Medulla oblongata (tissue), 1 donor: Measurements from ENCODE around the gene SLC9C1.

ENCODE experiments used
- DNase-seq: peaks from one replicate; pipeline ENCODE4 v3.0.0-alpha.2; 2015; ENCODE audit errors: extremely low spot score

SLC9C1 gene

DNA sequence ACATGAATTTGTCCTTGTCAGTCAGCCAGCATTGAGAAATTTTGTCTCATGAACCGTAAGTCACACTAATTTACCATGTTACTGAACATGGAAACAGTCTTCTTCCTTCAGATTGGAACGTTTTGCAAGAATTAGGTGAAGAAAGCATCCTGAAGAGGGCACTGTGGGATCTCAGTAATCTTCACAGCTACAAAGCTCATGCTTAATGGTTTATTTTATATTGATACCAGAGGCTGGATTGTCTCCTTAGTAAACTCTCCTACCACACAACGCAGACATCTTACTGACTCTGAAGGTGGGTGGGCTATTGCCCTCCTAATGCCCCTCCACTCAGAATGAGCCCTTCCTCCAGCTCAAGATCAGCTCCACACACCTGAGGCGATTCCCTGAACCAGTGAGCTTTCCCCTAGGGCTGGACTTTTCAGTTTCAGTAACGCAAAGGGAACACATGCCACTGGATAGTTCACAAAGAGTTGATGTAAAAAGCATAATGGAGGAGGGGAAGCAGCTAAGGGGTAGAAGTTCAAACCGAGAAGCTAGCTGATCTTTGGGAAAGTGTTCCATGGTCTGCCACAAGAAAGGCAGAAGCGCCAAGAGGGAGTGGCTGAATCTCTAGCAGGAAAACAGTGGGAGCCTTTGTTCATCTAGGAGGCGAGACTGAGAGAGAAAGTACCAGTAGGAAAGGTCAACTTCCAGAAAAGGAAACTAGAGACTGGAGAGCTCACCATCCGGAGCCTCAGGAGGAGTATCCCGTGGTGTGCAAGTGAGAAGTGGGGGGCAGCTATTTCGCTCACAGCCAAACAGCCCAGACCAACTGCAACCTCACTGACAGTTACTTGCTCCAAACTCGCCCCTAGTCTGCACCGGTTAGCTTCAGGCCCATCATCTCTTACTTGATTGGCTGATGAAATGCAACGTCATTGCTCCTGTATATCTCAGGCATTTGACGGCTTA, at the start of gene SLC9C1:
TSS of gene SLC9C1 (minus strand) at position 849 of the 954 bp plus-strand sequence. CDS start 7,425 bp downstream, outside the sequence.
- peak; percentile 90 for DNase-seq

DNA sequence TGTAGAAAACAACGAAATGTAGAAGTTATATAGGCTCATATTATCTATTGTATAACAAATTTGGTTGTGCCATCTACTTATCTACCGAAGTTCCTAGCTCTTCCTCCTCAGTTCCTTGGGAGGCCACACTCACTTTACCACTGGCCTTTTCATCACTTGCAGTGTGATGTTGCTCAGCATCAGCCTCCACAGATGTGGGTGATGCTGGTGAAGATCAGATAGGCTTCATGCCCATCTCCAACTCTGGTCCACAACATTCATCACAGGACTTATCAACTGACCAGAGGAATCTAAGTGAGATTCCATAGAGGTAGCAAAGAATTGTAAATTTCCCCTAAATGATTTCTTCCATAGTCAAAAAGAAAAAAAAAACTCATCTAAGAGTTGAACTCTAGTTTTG, 47.4 kb upstream of the SLC9C1 start:
- DNase-seq, result no peak

DNA sequence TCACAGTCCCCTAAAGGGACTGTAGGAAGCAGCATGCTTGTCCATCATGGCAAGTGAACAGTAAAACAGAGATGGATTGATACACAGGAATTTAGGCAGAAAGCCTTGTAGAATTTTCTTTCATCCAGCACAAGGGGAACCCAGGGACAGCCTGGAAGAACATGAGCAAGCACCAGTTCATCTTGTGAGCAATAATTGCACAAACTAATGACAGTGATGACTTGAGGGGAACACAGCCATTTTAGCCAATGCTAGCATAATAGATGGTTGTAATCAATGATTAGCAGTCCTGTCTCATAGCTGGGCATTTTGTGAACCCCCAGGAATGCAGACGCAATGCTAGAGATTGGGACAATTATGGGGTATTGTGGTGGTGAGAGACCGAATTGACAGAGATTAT, 45.6 kb upstream of the SLC9C1 start:
- no peak for DNase-seq

DNA sequence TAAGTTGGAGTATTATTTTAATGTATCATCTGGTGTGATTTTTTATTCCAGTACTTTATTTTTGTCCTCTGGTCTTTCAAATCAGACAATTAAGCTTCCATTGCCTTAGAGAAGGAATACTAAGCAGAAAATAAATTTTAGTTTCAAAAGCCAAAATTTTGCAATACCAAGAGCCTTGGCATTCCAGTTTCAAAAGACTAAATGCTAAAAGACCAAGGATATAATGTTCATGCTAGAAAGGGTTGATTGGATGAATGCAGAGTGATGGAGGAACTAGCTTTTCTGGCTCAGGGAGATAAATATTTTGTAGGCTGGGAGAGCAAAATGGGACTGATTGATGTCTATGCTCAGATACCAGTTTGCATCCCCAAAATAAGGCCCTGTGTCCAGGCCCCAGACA, 45.1 kb upstream of the SLC9C1 start:
- no peak for DNase-seq

DNA sequence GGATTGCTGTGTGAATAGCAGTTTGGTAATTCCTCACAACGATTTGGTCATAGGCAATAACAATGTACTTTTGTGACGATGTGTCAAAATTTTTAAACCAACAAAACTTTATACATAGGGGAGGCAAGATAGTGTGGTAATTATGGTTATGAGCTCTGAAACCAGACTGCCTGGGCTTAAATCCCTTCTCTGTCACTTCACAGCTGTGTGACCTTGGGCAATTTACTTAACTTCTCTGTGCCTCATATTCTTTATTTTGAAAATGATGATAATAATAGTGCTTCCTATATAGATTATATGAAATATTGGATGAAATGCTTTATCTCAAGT, 44.7 kb upstream of the SLC9C1 start:
- DNase-seq, result no peak

DNA sequence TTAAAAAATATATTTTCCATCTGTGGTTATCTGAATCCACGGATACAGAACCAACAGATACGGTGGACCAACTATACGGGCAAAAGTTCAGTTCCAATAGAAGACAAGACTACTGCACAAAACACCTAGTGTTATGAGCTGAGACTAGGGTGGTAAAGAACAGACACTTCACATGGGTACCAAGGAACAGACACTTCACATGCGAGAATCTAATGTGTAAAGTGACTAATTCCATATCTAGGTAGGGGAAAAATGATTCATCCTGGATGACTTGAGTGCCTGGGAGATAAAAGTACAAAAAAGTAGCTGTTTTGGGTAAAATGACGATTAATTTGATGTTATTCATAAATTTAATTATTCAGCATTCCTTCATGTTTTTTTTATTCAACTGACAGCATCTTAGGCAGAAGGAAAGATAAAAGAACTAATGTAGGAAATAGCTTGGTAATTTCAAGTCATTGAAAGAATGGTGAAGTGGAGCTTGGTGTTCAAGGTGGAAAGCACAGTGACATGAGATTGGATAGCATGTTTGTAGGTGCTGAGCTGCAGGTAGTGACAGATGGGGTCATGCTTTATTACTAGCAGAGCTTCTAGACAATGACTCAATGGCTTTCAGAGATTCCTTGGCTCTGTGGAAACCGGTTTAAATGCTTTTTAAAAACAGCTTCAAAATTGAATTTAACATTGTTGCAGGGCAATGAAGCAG, 44.2 kb upstream of the SLC9C1 start:
- no peak for DNase-seq

DNA sequence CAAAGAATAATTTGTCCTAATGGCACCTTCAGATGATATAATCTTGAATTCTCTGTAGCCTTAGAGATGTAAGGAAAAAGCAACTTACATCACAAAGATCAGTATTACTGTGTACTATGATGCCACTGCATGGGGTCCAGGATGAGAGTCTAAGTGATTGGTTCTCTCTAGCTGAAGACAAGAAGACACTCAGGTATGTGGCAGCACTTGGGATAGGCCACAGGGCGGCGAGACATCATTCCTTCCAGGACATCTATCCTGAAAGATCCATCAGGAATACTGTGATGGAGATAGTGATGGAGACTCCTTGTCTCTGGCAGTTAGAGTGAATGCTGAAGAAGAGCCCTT, 41.4 kb upstream of the SLC9C1 start:
- DNase-seq, result no peak

DNA sequence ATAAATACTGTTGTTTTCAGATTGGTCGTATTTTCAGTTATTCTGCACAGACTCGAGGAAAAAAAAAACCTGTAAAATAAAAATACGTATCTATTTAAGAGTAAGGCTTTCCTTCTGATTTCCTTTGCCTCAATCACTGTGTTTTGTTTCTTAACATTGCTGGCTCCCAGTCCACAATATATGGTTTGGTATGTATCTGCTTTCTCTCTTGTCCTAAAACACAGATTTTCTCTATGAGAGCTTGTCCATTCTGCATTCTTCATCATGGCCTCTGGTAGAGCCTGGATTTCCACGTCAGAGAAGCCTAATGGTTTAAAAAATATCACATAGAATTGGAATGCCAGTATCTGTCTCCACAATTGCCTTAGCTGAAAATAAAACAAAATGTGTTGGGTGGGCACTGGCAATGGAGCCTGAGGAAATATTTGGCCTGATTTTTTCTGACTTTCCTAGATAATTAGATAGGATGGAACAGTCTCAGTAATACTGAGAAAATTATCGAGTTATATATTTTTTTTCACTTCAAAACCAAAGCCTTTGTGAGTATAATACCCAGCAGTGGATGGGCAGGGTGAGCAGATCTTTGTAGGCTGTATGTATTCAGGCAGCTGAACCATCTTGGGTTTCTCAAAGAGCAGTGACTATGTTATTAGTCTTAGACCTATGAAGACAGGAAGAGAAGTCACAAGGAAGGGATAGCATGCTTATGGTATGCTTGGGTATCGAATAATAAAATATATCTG, 40.8 kb upstream of the SLC9C1 start:
- DNase-seq, result no peak

DNA sequence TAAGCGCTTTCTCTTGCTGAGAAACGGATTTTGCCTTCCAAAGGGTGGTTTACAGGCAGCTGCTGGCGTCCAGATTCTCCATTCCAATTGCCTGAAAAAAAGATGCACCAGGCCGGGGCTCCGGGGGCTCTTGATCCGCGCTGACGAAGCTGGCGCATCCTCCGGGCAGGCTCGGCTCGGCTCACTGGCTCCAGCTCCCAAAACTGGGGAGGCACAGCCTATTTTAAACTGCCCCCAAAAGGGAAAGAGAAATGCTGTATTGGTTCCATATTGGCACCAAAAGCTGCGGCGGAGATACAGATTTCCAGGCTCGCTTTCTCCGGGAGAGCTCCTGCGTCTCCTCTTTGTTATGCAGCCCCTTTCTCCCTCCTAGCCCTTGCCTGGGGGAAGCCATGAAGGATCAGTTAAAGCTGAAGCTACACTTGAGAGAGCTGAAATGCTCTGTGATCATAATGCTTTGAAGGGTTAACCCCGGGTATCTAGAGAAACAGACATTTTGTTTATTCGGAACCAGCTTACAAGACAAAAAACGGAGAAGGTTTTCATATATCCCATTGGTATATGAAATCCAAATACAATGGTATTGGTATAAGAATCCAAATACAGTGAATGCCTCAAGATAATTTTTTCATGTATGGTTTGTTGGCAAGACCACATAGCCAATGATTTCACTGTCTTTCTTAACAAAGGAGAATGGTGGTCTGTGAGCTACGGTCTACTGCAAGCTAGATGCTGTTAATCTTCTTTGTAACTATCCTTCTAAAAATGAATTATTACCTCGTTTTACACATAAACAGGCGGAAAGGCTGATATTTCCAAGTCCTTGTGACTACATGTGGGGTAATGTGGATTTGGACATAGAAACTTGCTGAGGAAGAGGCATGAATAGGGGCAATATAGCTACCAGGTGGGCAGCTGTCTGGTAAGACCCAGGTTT, 39.6 kb upstream of the SLC9C1 start:
- DNase-seq, result peak; percentile 71

DNA sequence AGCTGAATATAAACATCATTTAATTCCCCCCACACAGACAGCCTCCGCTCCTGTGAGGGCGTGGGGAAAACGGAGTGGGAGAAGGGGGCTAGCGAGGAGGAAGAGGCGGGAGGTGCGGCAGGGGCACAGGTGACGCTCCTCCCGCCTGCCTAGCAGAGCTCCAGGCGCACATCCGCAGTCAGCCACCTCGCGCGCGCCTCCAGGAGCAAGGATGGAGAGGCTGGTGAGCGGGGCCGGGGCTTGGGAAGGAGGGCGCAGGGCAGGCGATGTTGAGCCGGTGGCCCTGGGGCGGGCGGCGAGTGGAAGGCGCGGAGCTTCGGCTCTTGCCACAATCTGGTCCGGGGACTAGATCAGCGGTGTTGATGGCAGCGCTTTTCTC, 39.0 kb upstream of the SLC9C1 start, which contains the start of gene CD200:
TSS of gene CD200 (plus strand) at position 155 of the 379 bp plus-strand sequence. CDS start at position 212, 57 bp downstream.
- peak; percentile 67 for DNase-seq

DNA sequence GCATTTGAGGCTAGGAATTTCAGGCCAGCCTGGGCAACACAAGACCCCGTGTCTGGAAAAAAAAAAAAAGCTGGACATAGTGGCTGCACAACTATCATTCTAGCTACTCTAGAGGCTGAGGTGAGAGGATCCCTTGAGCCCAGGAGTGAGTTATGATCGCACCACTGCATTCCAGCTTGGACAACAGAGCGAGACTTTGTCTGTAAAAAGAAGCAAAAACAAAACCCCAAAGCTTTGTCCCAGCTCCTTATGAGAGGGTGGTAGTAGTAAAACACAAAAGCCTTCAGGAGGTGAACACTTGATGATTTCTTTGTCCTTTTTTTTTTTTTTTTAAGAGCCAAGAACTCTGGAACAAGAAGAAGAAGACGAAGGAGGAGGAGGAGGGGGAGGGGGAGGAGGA, 37.8 kb upstream of the SLC9C1 start:
- DNase-seq, result no peak

DNA sequence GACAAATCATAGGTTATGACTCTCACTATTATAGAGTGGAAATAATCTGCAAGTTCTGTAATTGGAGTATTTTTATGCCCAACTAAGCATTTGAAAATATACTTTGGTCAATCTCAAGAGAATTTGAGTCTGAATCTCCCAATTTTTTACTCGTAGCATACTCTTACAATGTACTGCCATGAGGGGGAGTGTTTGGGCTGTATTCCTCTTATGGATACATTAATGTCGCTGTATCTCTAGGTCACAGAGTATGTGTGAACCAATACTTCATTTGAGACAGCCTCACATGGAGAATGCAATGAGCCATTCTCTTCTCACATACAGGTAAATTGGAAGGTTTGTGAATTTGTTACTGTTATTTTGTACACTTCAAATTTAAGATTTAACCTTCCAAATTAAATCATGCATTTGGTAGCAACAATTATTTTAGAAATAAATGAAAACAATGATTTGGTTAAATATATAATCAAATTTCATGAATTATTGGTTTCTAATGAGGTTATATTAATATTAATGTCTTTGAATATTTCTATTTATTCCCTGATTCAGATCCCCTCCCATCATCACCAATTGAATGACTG, 33.4 kb upstream of the SLC9C1 start:
- peak; percentile 84 for DNase-seq

DNA sequence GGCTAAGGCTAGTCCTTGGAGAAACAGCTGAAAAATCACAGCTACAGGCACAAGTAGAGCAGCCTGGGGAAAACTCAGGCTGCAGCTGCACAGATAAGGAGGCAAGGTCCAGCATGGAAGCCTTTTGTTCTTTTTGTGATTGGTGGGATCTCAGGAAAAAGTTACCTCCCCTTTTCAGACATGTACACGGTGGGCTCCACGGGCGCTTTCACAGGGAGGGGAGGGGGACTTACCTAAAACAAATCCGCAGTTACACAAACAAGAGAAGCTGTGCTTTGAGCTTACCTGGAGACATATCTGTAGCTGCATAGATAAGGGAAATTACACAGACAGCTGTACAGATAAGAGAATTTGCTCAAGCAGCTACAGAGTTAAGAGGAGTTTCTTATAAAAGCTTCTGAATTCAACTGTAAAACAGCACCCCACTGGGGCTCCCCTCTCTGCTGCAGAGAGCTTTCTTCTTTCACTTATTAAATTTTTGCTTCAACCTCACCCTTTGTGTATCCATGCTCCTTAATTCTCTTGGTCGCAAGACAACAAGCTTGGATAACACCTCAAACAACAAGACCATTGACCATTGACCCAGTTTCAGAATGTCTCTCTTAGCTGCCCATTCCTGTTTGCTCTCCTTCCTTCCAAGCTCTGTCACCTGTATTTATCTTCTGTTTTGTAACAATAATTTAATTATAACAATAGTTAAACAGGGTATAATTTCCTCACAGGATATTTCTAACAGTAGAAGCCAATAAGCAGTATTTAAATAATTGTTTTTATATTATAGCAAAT, 28.0 kb upstream of the SLC9C1 start:
- no peak for DNase-seq

DNA sequence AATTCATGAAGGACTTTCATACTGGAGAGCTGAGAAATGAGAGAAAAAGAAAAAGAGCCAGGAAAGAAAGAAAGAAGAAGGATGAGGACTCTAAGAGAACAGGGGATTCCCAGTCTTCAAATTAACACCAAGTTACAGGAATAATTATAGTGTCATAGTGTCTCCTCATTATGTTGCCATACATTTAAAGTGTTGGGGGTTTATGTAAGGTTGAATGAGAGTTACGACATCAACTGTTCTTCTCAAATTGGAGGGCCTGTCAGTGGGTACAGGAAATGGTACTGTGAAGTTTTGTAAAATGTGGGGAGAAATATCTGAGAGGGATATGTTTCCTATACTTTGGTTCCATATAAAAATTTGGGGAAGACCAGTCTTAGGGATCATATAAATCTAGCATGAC, 26.7 kb upstream of the SLC9C1 start:
- no peak for DNase-seq

DNA sequence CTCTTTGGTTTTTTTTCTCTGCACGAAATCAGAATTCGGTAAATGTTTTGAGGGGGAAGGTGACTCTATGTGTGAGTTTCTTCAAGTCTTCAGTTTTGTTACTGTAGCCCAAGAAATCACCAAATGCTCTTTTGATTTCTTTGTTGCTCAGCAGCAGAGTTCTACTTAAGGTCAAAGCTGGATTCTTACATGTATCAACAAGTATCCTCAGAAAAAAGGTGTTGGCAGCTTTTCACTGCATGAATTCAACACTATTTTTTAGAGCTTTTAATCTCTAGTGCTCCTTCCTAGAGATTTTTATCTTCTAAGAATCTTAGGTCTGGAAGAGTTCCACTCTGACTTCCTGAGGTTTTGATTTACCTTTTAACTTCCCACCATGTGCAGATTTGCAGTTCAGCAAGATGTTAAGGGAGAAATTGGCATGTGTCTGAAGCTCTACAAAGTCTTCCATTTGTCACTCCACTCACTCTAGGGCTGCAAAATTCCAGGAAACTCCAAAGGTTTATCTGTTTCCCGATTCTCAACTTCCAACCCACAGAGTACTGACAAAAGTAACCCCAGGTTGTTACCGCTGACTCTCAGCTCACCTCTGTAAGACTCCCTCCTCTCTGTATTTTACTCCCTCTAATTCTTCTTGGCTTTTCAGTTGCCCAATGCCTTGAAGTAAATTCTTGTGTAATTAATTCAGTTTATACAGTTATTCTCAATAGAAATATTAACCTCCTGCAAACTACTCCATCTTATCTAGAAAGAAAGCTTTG, 25.7 kb upstream of the SLC9C1 start:
- no peak for DNase-seq

DNA sequence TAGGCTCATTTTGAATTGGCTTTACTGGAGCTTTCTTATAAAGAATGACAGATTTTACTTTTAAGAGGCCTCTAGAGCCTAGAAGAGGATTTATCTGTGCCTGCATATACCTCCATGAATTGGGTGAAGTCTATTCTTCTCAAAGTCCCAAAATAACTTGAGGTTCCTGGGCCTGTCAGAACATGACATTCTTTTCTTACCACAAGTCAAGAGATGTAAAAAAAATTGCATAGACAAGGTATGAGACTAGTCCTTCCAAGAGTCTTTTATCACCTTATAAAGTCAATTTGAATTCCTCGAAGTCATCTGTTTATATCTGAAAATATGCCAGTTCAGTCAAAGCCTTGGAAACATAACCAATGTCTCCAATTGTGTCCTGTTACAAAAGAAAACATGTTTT, 21.8 kb upstream of the SLC9C1 start:
- no peak for DNase-seq

DNA sequence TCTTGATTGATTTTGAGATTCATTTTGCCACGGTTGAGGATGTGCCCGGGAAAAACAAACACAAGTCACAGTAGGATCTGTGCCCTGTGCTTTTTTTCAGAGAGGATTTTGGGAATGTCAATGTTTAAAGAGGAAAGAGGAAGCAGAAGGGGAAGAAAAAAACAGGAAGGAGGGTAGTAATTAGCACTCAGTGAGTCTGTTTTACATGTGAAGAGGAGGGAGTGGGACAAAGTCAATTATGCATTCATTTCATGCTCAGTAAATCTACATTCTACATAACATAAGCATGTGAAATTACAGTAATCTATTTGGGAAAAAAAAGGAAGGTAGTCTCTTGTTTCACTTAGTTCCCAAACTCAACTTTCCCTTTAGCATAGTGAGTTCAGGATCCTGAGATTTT, 20.6 kb upstream of the SLC9C1 start:
- DNase-seq, result no peak

DNA sequence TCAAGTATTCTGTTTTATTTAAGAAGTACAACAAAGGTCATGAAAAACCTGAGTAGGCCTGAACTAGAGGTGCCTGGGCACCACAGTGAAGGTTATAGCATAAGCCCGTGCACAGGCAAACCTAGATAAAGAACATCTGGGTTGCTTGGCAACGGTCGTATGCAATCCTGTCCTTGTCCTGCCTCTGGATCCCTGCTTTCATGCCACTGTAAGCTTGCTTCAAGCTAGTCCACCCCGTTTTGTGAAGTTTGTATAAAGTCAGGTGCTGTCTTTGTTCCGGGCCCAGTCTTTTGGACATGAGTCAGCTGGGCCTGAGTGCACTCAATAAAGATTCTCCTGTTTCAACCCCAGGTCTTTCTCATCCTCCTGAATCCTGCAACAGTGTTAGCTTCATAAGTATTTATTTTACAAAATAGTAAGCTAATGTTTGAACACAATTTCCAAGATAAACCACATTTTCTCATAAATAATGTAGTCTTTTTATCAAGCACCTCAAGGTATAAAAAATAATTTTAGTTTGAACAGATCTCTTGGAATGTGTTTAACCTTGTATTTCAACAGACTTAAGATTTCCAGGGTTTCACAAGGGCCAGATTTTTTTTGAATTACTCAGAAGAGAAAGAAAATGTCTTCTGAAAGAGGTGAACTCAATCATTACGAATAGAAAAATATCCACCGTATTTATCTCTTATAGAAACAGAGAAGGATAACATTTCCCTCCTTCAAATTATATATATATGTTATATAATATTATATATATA, 14.3 kb upstream of the SLC9C1 start:
- no peak for DNase-seq

DNA sequence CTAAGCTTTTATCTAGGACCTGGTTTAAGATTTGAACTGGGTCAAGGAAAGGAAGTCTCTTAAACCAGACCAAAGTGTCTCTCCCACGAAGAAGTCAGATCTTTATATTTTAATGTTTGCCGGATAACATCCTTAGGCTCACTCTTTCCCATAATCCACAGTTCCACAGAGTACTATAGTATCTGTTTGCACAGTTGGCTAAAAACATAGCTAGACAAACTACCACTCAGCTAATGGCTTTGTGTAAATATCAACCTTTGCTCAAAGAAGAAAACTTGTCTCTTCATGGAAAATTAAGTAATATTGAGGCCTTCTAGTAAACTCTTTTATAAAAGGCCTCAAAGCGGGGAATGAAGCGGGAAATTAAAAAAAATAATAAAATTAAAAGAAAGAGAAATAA, 13.5 kb upstream of the SLC9C1 start:
- no peak for DNase-seq
